COLO668 (cell line): ENCODE data around the gene AZU1.

Source experiments
- DNase-seq: peaks from one replicate; lab custom pipeline; 2025; ENCODE audit not compliant: unreplicated experiment; lab: John Stamatoyannopoulos, UW

Gene AZU1

GRCh38 chr19:827710-828321, at the start of gene AZU1:
TSS of gene AZU1 (plus strand) at chr19:827837. CDS start at chr19:827847, 10 bp downstream.
- DNase-seq: no peak

- no peak for DNase-seq
These were observed 48.6 kb upstream of the AZU1 start for GRCh38 chr19:778910-779653.

GRCh38 chr19:780935-781334, 46.7 kb upstream of the AZU1 start:
- DNase-seq: no peak

GRCh38 chr19:781800-782184, 45.8 kb upstream of the AZU1 start:
- DNase-seq: no peak

GRCh38 chr19:782185-782877, 45.3 kb upstream of the AZU1 start:
- DNase-seq: no peak

GRCh38 chr19:782878-783668, 44.6 kb upstream of the AZU1 start:
- DNase-seq: no peak

GRCh38 chr19:784541-784940, 43.1 kb upstream of the AZU1 start:
- DNase-seq: no peak

GRCh38 chr19:787536-787935, 40.1 kb upstream of the AZU1 start:
- no peak for DNase-seq

GRCh38 chr19:788686-788982, 39.0 kb upstream of the AZU1 start:
- no peak for DNase-seq

GRCh38 chr19:788983-789700, 38.5 kb upstream of the AZU1 start:
- peak; percentile 44 for DNase-seq

- no peak for DNase-seq
These were observed 38.0 kb upstream of the AZU1 start for GRCh38 chr19:789701-790060.

- no peak for DNase-seq
These were observed 36.5 kb upstream of the AZU1 start for GRCh38 chr19:791007-791566.

GRCh38 chr19:791567-792305, 35.9 kb upstream of the AZU1 start:
- DNase-seq: no peak

- no peak for DNase-seq
These were observed 35.2 kb upstream of the AZU1 start for GRCh38 chr19:792306-792885.

- no peak for DNase-seq
These were observed 33.8 kb upstream of the AZU1 start for GRCh38 chr19:793806-794205.

- DNase-seq: no peak
These were observed 32.5 kb upstream of the AZU1 start for GRCh38 chr19:795073-795611.

GRCh38 chr19:795691-796581, 31.7 kb upstream of the AZU1 start:
- no peak for DNase-seq
